ENCODE measurements around the gene IGFN1. TPM values are rescaled to one million over a fixed set of nuclear protein-coding genes. Genes with fewer than 3 reads are reported as not detected.

IGFN1 gene
- total and polyA plus RNA-seq, 9 of the 15 experiments (the other 6 are each of a cell fraction or from before 2014, with no cell fraction given): 0.04 TPM; not detected in 8

- TF ChIP-seq CREB1 (IDR thresholded peaks at IDR 0.05) (peak; percentile 49; the same call in 1 of the 2 replicates), CREB1 (CRISPR knock-in tag; IDR thresholded peaks at IDR 0.05) (peak; percentile 89), SIRT6 (IDR thresholded peaks at IDR 0.05; ENCODE audit: low read depth, low read length) (no peak), ZNF277 (CRISPR knock-in tag; IDR thresholded peaks at IDR 0.05; ENCODE audit: borderline replicate concordance) (no peak), NFIC (IDR thresholded peaks at IDR 0.05) (no peak), ARHGAP35 (IDR thresholded peaks at IDR 0.05; ENCODE audit: partially characterized antibody) (no peak), RCOR1 (IDR thresholded peaks at IDR 0.05; ENCODE audit: borderline replicate concordance in 1 of 2, low read depth in 2 of 2, low read length in 2 of 2) (peak in 1 of 2 experiments; percentile 88; a peak in 2 of 4 replicates), PTRF (tag; IDR thresholded peaks at IDR 0.05) (no peak), BDP1 (IDR thresholded peaks at IDR 0.05; ENCODE audit: insufficient read depth, insufficient read length) (no peak), MLLT1 (IDR thresholded peaks at IDR 0.05) (no peak), BCL6 (CRISPR knock-in tag; IDR thresholded peaks at IDR 0.05) (no peak), CCNT2 (IDR thresholded peaks at IDR 0.05; ENCODE audit: borderline replicate concordance, extremely low read depth, insufficient read length, low read depth, low read length) (no peak), ZNF23 (CRISPR knock-in tag; IDR thresholded peaks at IDR 0.05) (0 out of 2 replicates have a peak, but pooled peaks have one; percentile 8), ATF1 (CRISPR knock-in tag; IDR thresholded peaks at IDR 0.05) (no peak), ATF1 (tag; IDR thresholded peaks at IDR 0.05) (peak; percentile 93), ID3 (CRISPR knock-in tag; IDR thresholded peaks at IDR 0.05) (no peak), ID3 (tag; IDR thresholded peaks at IDR 0.05) (no peak; the same call in 1 of the 2 replicates), GATA2 (CRISPR knock-in tag; IDR thresholded peaks at IDR 0.05) (no peak), MBD2 (IDR thresholded peaks at IDR 0.05; ENCODE audit: borderline replicate concordance, low read depth) (no peak), TAF7 (tag; IDR thresholded peaks at IDR 0.05) (no peak), AFF4 (CRISPR knock-in tag; IDR thresholded peaks at IDR 0.05) (no peak), ZNF561 (CRISPR knock-in tag; conservative IDR thresholded peaks at IDR 0.05) (no peak)
These were observed 19.3 kb upstream of the IGFN1 start (continued) for GRCh38 chr1:201171063-201172036.

Data from K562 (cell line).